Measurements from ENCODE around the gene ARID4B. TPM values are rescaled to one million over a fixed set of nuclear protein-coding genes. Genes with fewer than 3 reads are reported as not detected.
A peak's percentile ranks its signal among the peaks of the same experiment; 100 is the strongest.
"Not testable (repeated sequence)": the region's sequence is repeated elsewhere in the genome, so short reads cannot be mapped to it uniquely, and the experiment has no call there.

Gene ARID4B
- total RNA-seq, 1 donor from 2014 or later, result 59.3 TPM

- DNase-seq (ENCODE audit: low read depth), result no peak
Measured at GRCh38 chr1:235225299-235225698, 102.7 kb downstream of the ARID4B start.

DNA sequence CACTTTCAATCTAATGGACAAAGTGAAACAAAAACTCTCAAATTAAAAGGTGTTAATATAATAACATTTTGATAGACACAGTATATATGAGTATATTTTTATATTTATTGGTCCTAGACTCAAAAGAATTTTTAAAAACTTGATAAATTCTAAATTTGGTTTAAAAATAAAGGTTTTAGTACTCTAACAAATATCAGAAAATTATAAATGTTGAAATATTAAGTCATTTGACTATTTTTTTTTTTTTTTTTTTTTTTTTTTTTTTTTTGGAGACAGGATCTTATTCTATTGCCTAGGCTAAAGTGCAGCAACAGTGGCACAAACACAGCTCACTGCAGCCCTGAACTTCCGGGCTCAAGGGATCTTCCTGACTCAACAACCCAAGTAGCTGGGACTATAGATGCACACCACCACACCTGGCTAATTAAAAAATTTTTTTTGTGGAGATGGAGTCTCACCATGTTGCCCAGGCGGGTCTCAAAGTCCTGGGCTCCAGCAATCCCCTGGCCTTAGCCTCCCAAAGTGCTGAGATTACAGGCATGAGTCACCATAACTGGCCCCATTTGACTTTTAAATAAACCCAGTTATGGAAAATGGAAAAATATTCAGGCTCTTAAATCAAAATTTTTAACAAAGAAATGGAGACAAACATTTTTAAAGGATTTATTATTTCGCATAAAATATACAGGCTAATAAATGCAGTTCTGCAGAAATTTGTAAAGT, 106.2 kb downstream of the ARID4B start:
- DNase-seq (ENCODE audit: low read depth), result no peak

GRCh38 chr1:235215453-235215852, 112.5 kb downstream of the ARID4B start:
- no peak for DNase-seq (ENCODE audit: low read depth)

- not testable (repeated sequence) for DNase-seq (ENCODE audit: low read depth)
Measured at GRCh38 chr1:235214962-235215361, 113.0 kb downstream of the ARID4B start.

GRCh38 chr1:235213752-235214151, 114.2 kb downstream of the ARID4B start:
- no peak for DNase-seq (ENCODE audit: low read depth)

- DNase-seq (ENCODE audit: low read depth), result no peak
Measured at GRCh38 chr1:235211517-235211916, 116.5 kb downstream of the ARID4B start.

GRCh38 chr1:235207209-235207565, 120.8 kb downstream of the ARID4B start:
- no peak for DNase-seq (ENCODE audit: low read depth)

- DNase-seq (ENCODE audit: low read depth), result peak; percentile 40
Measured at GRCh38 chr1:235206533-235207208, 121.3 kb downstream of the ARID4B start.

DNA sequence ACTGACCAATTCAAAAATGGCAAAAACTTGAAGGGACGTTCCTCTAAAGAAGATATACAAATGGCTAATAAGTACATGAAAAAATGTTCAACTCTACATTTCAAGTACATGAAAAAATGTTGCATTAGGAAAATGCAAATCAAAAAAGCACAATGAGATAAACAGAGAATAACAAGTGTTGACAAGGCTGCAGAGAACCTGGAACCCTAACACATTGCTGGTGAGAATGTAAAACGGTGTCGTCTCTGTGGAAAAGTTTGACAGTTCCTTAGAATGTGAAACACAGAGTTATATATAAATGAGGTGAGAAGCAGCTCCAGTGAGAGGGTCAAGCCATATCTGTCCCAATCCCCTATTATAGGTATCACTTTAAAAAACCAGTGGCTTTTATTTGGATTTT, 122.3 kb downstream of the ARID4B start:
- DNase-seq (ENCODE audit: low read depth), result no peak

DNA sequence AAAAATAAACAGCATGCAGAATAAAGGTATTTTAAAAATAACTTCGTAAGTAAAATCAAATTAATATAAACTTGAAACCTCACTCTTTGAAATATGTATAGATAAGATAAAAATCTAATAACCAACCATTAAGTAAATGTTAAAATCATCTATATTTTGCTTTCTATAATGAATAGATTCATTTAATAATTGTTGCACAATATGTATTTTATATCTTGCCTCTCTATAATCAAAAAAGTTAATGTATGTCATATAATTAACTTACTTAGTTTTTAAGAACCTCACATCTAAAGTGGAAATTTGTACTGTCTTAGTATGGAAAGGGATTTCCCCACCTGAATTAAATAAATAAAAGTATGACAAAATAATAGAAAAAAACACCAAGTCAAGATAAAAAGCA, 124.6 kb downstream of the ARID4B start:
- DNase-seq (ENCODE audit: low read depth), result no peak

DNA sequence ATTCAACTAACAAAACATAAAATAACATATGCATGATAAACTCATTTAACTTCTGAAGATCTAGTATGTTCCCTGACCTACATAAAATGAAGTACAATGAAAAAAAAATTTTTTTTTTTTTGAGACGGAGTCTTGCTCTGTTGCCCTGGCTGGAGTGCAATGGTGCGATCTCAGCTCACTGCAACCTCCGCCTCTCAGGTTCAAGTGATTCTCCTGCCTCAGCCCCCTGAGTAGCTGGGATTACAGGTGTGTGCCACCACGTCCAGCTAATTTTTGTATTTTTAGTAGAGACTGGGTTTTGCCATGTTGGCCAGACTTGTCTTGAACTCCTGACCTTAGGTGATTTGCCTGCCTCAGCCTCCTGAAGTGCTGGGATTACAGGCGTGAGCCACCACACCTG, 125.5 kb downstream of the ARID4B start:
- DNase-seq (ENCODE audit: low read depth), result not testable (repeated sequence)

- peak; percentile 22 for DNase-seq (ENCODE audit: low read depth)
Measured at GRCh38 chr1:235199441-235199840, 128.5 kb downstream of the ARID4B start.

- no peak for DNase-seq (ENCODE audit: low read depth)
Measured at GRCh38 chr1:235190431-235190830, 137.5 kb downstream of the ARID4B start.

- no peak for DNase-seq (ENCODE audit: low read depth)
Measured at GRCh38 chr1:235187316-235187715, 140.7 kb downstream of the ARID4B start.

DNA sequence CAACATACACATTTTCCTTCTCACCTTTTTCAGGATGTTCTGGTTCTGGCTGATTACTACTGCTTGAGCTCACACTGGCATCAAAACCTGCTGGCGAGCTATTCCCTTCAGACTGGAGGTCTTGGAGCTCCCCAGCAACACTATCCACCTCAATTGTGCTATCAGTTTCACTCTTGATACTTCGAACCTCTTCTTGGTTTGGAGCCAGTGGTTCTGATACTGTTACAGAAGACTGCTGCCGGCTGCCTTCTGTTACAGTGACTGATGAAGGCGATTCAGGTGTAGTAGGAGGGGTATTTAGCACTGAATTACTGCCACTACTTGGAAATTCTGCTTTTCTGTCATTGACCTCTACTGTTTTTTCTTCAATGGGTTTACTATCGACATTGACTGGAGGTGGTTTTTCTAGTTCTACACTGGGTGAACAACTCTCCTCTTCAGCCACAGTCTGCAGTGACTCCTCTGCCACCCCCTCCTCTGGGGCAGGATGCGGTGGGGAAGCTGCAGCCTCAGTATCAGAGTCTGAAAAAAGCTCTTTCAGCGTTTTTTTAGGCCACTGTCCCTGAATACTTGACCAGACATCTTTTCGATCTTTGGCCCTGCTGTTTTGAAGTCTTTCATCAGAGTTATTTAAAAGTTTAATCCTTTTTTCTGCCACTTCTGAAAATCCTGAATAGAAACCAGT, 146.3 kb downstream of the ARID4B start:
- DNase-seq (ENCODE audit: low read depth), result no peak

DNA sequence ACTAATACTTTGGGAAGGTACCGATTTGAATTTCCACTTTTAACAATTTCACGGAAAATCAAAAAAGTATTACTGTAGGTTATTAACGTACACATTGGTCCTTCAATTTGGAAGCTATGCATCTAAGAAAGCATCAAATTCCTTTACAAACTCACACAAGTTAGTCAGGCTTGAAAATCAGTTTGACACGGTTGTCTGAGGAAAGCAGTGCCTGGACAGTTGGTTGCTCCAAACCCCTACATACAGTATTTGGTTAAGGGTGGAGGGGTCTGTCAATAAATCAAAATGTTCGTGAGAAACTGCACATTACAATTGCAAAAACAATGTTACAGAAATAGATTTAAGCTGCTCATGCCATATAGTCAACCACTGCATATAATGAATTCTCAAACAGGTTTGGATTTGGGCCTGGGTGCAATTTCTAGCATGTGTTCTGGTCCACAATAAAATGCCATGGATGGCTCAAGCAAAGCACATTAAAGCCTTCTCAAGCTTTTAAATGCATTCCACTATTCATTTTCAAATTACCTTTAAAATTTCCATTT, 147.0 kb downstream of the ARID4B start:
- no peak for DNase-seq (ENCODE audit: low read depth)

- DNase-seq (ENCODE audit: low read depth), result no peak
Measured at GRCh38 chr1:235176486-235176885, 151.5 kb downstream of the ARID4B start.

- DNase-seq (ENCODE audit: low read depth), result no peak
Measured at GRCh38 chr1:235169986-235170385, 158.0 kb downstream of the ARID4B start.

DNA sequence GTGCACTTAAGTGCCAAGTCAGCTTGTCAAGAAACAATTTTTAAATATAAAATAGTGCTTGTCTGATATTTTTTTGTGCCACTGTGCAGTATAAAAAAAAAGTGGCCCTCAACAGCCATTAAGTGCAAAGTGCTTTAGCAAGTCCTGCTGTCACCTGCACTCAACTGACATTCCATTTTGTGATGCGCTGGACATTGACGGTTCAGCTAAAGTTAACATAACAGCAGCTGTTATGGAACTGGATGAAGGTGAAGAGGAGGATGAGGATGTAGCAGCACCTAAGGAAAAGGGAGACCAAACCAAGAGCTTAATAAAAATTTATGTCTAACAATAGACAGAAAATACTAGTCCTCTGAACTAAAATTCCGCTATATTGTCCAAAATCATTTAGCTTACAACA, 159.6 kb downstream of the ARID4B start:
- no peak for DNase-seq (ENCODE audit: low read depth)

DNA sequence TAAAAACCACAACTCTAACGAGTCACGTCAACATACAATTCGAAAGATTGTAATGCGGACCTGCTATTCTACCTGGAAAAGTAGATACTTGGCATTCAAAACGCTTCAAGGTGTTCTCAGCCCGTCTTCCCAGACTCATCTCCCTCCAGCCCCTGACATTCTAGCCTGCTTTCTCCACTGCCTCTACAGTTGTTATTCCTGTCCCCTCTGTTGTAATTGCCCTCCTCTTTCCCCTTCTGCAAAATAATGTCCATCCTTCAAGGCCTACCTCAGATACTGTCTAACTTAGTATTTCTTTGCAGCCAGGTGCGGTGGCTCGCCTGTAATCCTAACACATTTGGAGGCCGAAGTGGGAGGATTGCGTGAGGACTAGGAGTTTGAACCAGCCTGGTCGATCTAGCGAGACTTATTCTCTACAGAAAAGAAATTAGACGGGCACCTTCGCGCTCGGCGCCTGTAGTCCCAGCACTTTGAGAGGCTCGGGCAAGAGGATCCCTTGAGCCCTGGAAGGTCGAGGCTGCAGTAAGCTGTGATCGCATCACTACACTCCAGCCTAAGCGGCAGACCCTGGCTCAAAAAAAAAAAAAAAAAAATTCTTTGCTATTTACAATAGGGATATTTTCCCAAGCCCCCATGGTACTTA, 166.2 kb downstream of the ARID4B start:
- no peak for DNase-seq (ENCODE audit: low read depth)

GRCh38 chr1:235160957-235161684, 166.9 kb downstream of the ARID4B start, which contains the start of gene RBM34:
RBM34 (minus strand) TSS chr1:235161250; CDS start chr1:235161226, 24 bp downstream.
- DNase-seq (ENCODE audit: low read depth), result peak; percentile 84

Data from renal cortical epithelial cell (primary cell).